Adipose tissue (tissue), 3 donors: ENCODE measurements around the gene MAPK8IP3. TPM values are rescaled to one million over a fixed set of nuclear protein-coding genes. Genes with fewer than 3 reads are reported as not detected.

Experiments used
- H3K27ac ChIP-seq: one replicate; pipeline ENCODE4 v1.5.1; 2013; ENCODE audit warnings: low read depth, low read length
- WGBS, 3 donors: extraction: QIAGEN DNeasy Blood & Tissue Kit; methylation state at CpG; one replicate each; pipeline ENCODE4 v1.1.7; 2013; 5-methylcytosine and 5-hydroxymethylcytosine counted together
- polyA plus RNA-seq, 3 donors: library from polyadenylated mRNA; stranded (reverse); fragments of 200-250 nt; gene quantifications; one replicate each; pipeline ENCODE4 v1.2.3, GENCODE V29; 2013
- donor health status: healthy with polysubstance abuse.
- donor health status: Bipolar disorder and iron deficiency.
- donor health status: healthy.

Gene MAPK8IP3
- polyA plus RNA-seq, 3 donors = 34.6 to 60.5 (median 43.7) TPM

- H3K27ac ChIP-seq = no peak overlapping the region
- 89 to 90% (median 90%) methylated on average over 18 to 19 of the region's 19 CpGs for WGBS, 3 donors
These were observed 31.0 kb upstream of the MAPK8IP3 start for GRCh38 chr16:1674751-1675664.

GRCh38 chr16:1676661-1677060 lies 29.3 kb upstream of the MAPK8IP3 start:
- 92 to 95% (median 94%) methylated on average over 12 of the region's 12 CpGs for WGBS, 3 donors
- H3K27ac ChIP-seq = no peak overlapping the region

GRCh38 chr16:1677339-1677738 lies 28.7 kb upstream of the MAPK8IP3 start:
- H3K27ac ChIP-seq = no peak overlapping the region
- 83 to 91% (median 88%) methylated on average over 18 of the region's 18 CpGs for WGBS, 3 donors

GRCh38 chr16:1677942-1678499 lies 28.0 kb upstream of the MAPK8IP3 start, which contains the start of gene JPT2:
Gene JPT2 (plus strand): TSS chr16:1678279. CDS start chr16:1678313, 34 bp downstream.
- H3K27ac ChIP-seq = no peak within 1 kb of the TSS
- 0 to 1% (median 0%) methylated on average over 76 to 79 of the region's 79 CpGs for WGBS, 3 donors

- H3K27ac ChIP-seq = no peak overlapping the region
- 0 to 1% (median 1%) methylated on average over 38 to 45 of the region's 45 CpGs for WGBS, 3 donors
These were observed 27.4 kb upstream of the MAPK8IP3 start for GRCh38 chr16:1678500-1679098.

GRCh38 chr16:1680361-1680760 lies 25.6 kb upstream of the MAPK8IP3 start:
- WGBS, 3 donors = 91 to 97% (median 94%) methylated on average over 14 of the region's 14 CpGs
- H3K27ac ChIP-seq = no peak overlapping the region

- H3K27ac ChIP-seq = no peak overlapping the region
- 95 to 98% (median 97%) methylated on average over 10 of the region's 10 CpGs for WGBS, 3 donors
These were observed 25.0 kb upstream of the MAPK8IP3 start for GRCh38 chr16:1681032-1681431.

GRCh38 chr16:1687427-1688316 lies 18.3 kb upstream of the MAPK8IP3 start:
- WGBS, 3 donors = 84 to 91% (median 90%) methylated on average over 17 of the region's 17 CpGs
- no peak overlapping the region for H3K27ac ChIP-seq

- 61 to 91% (median 85%) methylated on average over 10 of the region's 10 CpGs for WGBS, 3 donors
- no peak overlapping the region for H3K27ac ChIP-seq
These were observed 17.0 kb upstream of the MAPK8IP3 start for GRCh38 chr16:1688807-1689560.

- WGBS, 3 donors = 75 to 94% (median 94%) methylated on average over 13 of the region's 13 CpGs
- H3K27ac ChIP-seq = no peak overlapping the region
These were observed 16.1 kb upstream of the MAPK8IP3 start for GRCh38 chr16:1689853-1690252.

GRCh38 chr16:1690810-1691209 lies 15.2 kb upstream of the MAPK8IP3 start:
- 88 to 96% (median 90%) methylated on average over 1 of the region's 1 CpG for WGBS, 3 donors
- H3K27ac ChIP-seq = no peak overlapping the region

GRCh38 chr16:1691276-1691675 lies 14.7 kb upstream of the MAPK8IP3 start:
- H3K27ac ChIP-seq = no peak overlapping the region

GRCh38 chr16:1691956-1692355 lies 14.0 kb upstream of the MAPK8IP3 start:
- H3K27ac ChIP-seq = no peak overlapping the region

GRCh38 chr16:1696863-1697262 lies 9.1 kb upstream of the MAPK8IP3 start:
- H3K27ac ChIP-seq = no peak overlapping the region
- WGBS, 3 donors = 96 to 98% (median 97%) methylated on average over 5 of the region's 5 CpGs

More at GRCh38 chr16:1691956-1692355, 14.0 kb upstream of the MAPK8IP3 start:
- WGBS, 3 donors = 89 to 95% (median 93%) methylated on average over 21 of the region's 21 CpGs

GRCh38 chr16:1698680-1699079 lies 7.3 kb upstream of the MAPK8IP3 start:
- WGBS, 3 donors = 86 to 87% (median 86%) methylated on average over 10 of the region's 10 CpGs

GRCh38 chr16:1700246-1700645 lies 5.7 kb upstream of the MAPK8IP3 start:
- WGBS, 3 donors = 80 to 94% (median 94%) methylated on average over 3 of the region's 3 CpGs
- H3K27ac ChIP-seq = no peak overlapping the region

More at GRCh38 chr16:1698680-1699079, 7.3 kb upstream of the MAPK8IP3 start:
- H3K27ac ChIP-seq = no peak overlapping the region

GRCh38 chr16:1701216-1701878 lies 4.6 kb upstream of the MAPK8IP3 start:
- no peak overlapping the region for H3K27ac ChIP-seq
- 88 to 90% (median 88%) methylated on average over 6 of the region's 6 CpGs for WGBS, 3 donors
